Stimulated activated naive B cell treated with anti-CD40 and anti-IgM and Interleukin-4, amounts not matched to agents 10 μg/mL and 1 μg/mL and 100 μg/mL, for 72 hours (primary cell): ENCODE data around the gene SRCAP.
"Not testable (repeated sequence)": the region's sequence is repeated elsewhere in the genome, so short reads cannot be mapped to it uniquely, and the experiment has no call there.

Experiments
- ATAC-seq, 2 donors: fragments of 150-1000 bp; cut with Tn5 transposase; replicated peaks; 2 replicates each; pipeline ENCODE4 v1.10.0; 2021; ENCODE audit warnings: moderate library complexity in 1 of 2
- DNase-seq: peaks from one replicate; pipeline ENCODE4 v3.0.0; 2021
- H3K27ac Mint-ChIP-seq: one replicate; pipeline ENCODE4 v1.8.0; 2022; ENCODE audit warnings: mild to moderate bottlenecking, mixed read lengths
- H3K27me3 Mint-ChIP-seq, 2 donors: one replicate each; pipeline ENCODE4 v1.8.0; 2022; ENCODE audit warnings: mixed read lengths in 2 of 2
- H3K36me3 Mint-ChIP-seq, 2 donors: one replicate each; pipeline ENCODE4 v1.8.0; 2022; ENCODE audit warnings: mixed read lengths in 2 of 2, mild to moderate bottlenecking in 1 of 2
- H3K4me1 Mint-ChIP-seq, 2 donors: one replicate each; pipeline ENCODE4 v1.8.0; 2022; ENCODE audit warnings: mixed read lengths in 2 of 2, mild to moderate bottlenecking in 1 of 2
- H3K4me3 Mint-ChIP-seq, 2 donors: one replicate each; pipeline ENCODE4 v1.8.0; 2022; ENCODE audit warnings: mild to moderate bottlenecking in 2 of 2, mixed read lengths in 2 of 2, moderate library complexity in 1 of 2
- H3K9me3 Mint-ChIP-seq, 2 donors: one replicate each; pipeline ENCODE4 v1.8.0; 2022; ENCODE audit warnings: mixed read lengths in 2 of 2, mild to moderate bottlenecking in 1 of 2

SRCAP gene

DNA sequence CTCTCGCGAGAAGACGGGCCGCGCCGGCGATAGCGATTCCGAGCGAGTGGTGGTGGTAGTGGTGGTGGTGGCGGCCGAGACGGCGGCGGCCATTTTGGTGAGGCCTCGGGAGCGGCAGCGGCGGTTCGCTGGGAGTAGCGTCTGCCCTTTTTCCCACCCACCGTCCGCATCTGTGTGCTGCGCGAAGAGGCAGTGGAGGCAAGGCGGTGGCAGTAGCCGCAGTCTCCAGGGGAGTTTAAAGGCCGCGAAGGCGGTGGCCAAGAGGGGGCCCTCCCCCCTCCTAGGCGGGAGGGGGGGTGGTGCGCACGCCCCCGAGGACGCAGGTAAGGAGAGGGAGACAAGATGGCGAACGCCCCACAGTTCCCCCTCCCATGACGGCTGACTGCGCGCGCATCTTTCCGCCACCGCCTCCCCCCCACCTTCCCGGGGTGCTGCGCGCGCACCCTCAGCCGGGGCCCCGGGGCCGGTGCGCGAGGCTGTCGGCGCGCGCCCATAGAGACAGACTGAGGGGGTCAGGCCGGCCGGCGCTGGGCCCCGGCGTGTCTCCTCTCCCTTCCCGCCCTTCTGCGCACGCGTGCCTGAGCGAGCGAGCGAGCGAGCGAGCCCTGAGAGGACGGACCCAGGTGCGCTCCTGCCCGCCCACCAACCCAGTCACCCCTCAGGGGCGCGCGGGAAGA lies 694 bp upstream of the SRCAP start:
- Mint-ChIP-seq H3K36me3 (peaks cover 15 to 30% of the 10 kb centered on the region in 2 donors), H3K9me3 (no peaks in the 10 kb centered on the region), H3K4me1 (peaks cover 27 to 44% of the 10 kb centered on the region in 2 donors), H3K27me3 (no peaks in the 10 kb centered on the region), H3K27ac (peak overlapping the region; percentile 100), H3K4me3 (peak overlapping the region; percentile 95 to 98)
- DNase-seq (peak; percentile 98), ATAC-seq (peak; percentile 70 to 77)

- ATAC-seq (no peak), DNase-seq (no peak)
- Mint-ChIP-seq H3K36me3 (peaks cover 15 to 35% of the 10 kb centered on the region in 2 donors), H3K4me3 (peak overlapping the region; percentile 95 to 98), H3K4me1 (peaks cover 22 to 36% of the 10 kb centered on the region in 2 donors), H3K27ac (peak overlapping the region; percentile 100), H3K27me3 (no peaks in the 10 kb centered on the region), H3K9me3 (no peaks in the 10 kb centered on the region)
Measured at GRCh38 chr16:30699615-30700099, 686 bp downstream of the SRCAP start.

DNA sequence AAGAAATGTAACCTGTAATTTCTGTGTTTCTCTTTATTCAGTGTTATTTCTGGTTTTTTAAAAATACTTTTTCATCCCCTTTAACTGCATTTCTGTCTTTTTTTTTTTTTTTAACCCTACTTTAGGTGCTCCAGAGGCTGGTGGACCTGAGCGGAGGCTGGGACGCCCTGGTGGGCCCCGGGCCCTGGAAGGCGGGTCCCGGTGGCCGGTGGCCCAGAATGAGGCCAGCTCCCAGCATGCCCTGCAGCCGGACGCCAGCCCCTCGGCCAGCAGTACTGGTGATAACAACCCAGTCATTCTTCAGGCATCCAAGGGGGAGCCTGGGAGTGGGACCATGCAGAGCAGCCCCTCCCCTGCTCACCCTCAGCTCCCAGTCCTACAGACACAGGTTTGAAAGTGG lies 1.5 kb downstream of the SRCAP start:
- H3K9me3 Mint-ChIP-seq: no peaks in the 10 kb centered on the region
- ATAC-seq (no peak), DNase-seq (no peak)
- peaks cover 15 to 35% of the 10 kb centered on the region in 2 donors for H3K36me3 Mint-ChIP-seq
- peak overlapping the region in 1 of 2 donors; percentile 43 for H3K4me3 Mint-ChIP-seq
- H3K27ac Mint-ChIP-seq: peak overlapping the region; percentile 76
- no peaks in the 10 kb centered on the region for H3K27me3 Mint-ChIP-seq
- peaks cover 20 to 36% of the 10 kb centered on the region in 2 donors for H3K4me1 Mint-ChIP-seq

DNA sequence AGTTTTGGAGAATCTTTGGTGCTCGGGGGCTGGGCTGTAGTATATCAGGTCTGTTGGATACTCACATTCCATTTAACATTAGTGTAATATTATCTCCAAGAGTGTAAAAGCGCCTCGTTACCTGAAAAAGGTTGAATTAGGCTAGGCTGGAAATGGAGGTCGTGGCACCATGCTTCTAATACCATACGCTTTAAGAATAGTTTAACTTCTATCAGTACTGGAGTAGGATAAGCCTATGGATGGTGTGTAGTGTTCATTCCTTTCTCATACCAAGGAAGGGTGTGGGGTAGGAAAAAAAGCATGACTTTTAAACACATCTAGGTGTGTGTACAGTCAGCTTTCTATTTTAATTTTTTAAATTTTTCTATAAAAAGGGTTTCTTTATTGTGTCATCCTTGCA lies 2.0 kb downstream of the SRCAP start:
- no peak for ATAC-seq
- Mint-ChIP-seq H3K9me3 (no peaks in the 10 kb centered on the region), H3K27ac (peak overlapping the region; percentile 76), H3K36me3 (peaks cover 18 to 38% of the 10 kb centered on the region in 2 donors), H3K4me1 (peaks cover 20 to 36% of the 10 kb centered on the region in 2 donors), H3K27me3 (no peaks in the 10 kb centered on the region), H3K4me3 (no peak overlapping the region)
- no peak for DNase-seq

- H3K36me3 Mint-ChIP-seq: peaks cover 32 to 50% of the 10 kb centered on the region in 2 donors
- peaks cover 12 to 25% of the 10 kb centered on the region in 2 donors for H3K4me1 Mint-ChIP-seq
- H3K9me3 Mint-ChIP-seq, DNase-seq, ATAC-seq, H3K27me3 Mint-ChIP-seq, H3K4me3 Mint-ChIP-seq, H3K27ac Mint-ChIP-seq: not testable (repeated sequence)
Measured at GRCh38 chr16:30703071-30703470, 4.1 kb downstream of the SRCAP start.

- Mint-ChIP-seq H3K36me3 (peaks cover 28 to 48% of the 10 kb centered on the region in 2 donors), H3K27me3 (no peaks in the 10 kb centered on the region), H3K27ac (no peak overlapping the region), H3K4me1 (peaks cover 11 to 21% of the 10 kb centered on the region in 2 donors), H3K9me3 (no peaks in the 10 kb centered on the region), H3K4me3 (no peak overlapping the region)
- DNase-seq (no peak), ATAC-seq (no peak)
Measured at GRCh38 chr16:30703971-30704370, 5.0 kb downstream of the SRCAP start.

GRCh38 chr16:30706046-30706445 lies 7.1 kb downstream of the SRCAP start:
- no peaks in the 10 kb centered on the region for H3K9me3 Mint-ChIP-seq
- ATAC-seq: no peak
- H3K4me1 Mint-ChIP-seq: peaks cover 0 to 4% of the 10 kb centered on the region in 2 donors
- no peaks in the 10 kb centered on the region for H3K27me3 Mint-ChIP-seq
- no peak for DNase-seq
- H3K4me3 Mint-ChIP-seq: no peak overlapping the region
- no peak overlapping the region for H3K27ac Mint-ChIP-seq
- peaks cover 44 to 52% of the 10 kb centered on the region in 2 donors for H3K36me3 Mint-ChIP-seq

DNA sequence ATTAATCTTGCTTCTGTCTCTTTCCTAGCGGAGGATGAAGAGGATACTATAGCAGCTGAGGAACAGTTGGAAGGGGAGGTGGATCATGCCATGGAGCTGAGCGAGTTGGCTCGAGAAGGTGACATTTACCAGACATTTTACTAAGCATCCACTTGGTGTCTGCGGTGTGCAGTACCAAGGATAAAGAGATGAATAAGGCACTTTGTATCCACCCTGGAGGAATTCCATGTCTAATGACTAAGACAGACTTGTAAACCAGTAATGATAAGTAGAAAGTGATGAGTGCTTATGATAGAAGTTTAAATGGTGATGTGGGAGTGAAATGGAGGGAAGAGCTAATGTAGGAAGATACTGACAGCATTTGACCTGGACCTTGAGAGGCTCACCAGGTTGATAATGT lies 12.0 kb downstream of the SRCAP start:
- peaks cover 68 to 75% of the 10 kb centered on the region in 2 donors for H3K36me3 Mint-ChIP-seq
- H3K27ac Mint-ChIP-seq: peak overlapping the region; percentile 52
- H3K4me1 Mint-ChIP-seq: peaks cover 18 to 35% of the 10 kb centered on the region in 2 donors
- H3K27me3 Mint-ChIP-seq: no peaks in the 10 kb centered on the region
- ATAC-seq: no peak
- peaks cover 0 to 4% of the 10 kb centered on the region in 2 donors for H3K9me3 Mint-ChIP-seq
- no peak for DNase-seq
- H3K4me3 Mint-ChIP-seq: no peak overlapping the region

GRCh38 chr16:30711712-30712111 lies 12.7 kb downstream of the SRCAP start:
- Mint-ChIP-seq H3K27ac (no peak overlapping the region), H3K27me3 (no peaks in the 10 kb centered on the region), H3K36me3 (peaks cover 73 to 79% of the 10 kb centered on the region in 2 donors), H3K4me3 (no peak overlapping the region), H3K9me3 (peaks cover 0 to 4% of the 10 kb centered on the region in 2 donors), H3K4me1 (peaks cover 23 to 43% of the 10 kb centered on the region in 2 donors)
- DNase-seq: no peak
- ATAC-seq: no peak

GRCh38 chr16:30715750-30716445 lies 16.9 kb downstream of the SRCAP start:
- Mint-ChIP-seq H3K36me3 (peaks cover 65 to 66% of the 10 kb centered on the region in 2 donors), H3K27ac (peak overlapping the region; percentile 81), H3K4me3 (peak overlapping the region; percentile 36 to 73), H3K27me3 (no peaks in the 10 kb centered on the region), H3K4me1 (peaks cover 29 to 54% of the 10 kb centered on the region in 2 donors), H3K9me3 (peaks cover 0 to 4% of the 10 kb centered on the region in 2 donors)
- DNase-seq: peak; percentile 50
- peak; percentile 100 for ATAC-seq

GRCh38 chr16:30720086-30720485 lies 21.1 kb downstream of the SRCAP start:
- H3K9me3 Mint-ChIP-seq: no peaks in the 10 kb centered on the region
- H3K27ac Mint-ChIP-seq: no peak overlapping the region
- ATAC-seq (no peak), DNase-seq (no peak)
- peaks cover 69 to 75% of the 10 kb centered on the region in 2 donors for H3K36me3 Mint-ChIP-seq
- H3K27me3 Mint-ChIP-seq: no peaks in the 10 kb centered on the region
- peaks cover 33 to 49% of the 10 kb centered on the region in 2 donors for H3K4me1 Mint-ChIP-seq
- no peak overlapping the region for H3K4me3 Mint-ChIP-seq

DNA sequence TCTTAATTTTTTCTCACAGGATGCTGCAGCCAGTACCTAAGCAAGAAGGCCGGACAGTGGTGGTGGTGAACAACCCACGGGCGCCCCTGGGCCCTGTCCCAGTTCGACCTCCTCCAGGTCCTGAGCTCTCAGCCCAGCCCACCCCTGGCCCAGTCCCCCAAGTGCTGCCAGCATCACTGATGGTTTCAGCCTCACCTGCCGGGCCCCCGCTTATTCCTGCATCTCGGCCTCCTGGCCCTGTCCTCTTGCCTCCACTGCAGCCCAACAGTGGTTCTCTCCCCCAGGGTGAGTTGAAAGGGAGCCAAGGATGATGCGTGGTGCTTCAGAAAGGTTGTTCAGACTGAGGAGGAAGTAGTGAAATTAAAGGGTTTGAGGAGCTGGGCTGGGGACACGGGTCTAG lies 21.7 kb downstream of the SRCAP start:
- Mint-ChIP-seq H3K4me1 (peaks cover 34 to 49% of the 10 kb centered on the region in 2 donors), H3K4me3 (no peak overlapping the region), H3K9me3 (no peaks in the 10 kb centered on the region), H3K27ac (peak overlapping the region; percentile 38), H3K36me3 (peaks cover 68 to 76% of the 10 kb centered on the region in 2 donors), H3K27me3 (no peaks in the 10 kb centered on the region)
- DNase-seq (no peak), ATAC-seq (no peak)

DNA sequence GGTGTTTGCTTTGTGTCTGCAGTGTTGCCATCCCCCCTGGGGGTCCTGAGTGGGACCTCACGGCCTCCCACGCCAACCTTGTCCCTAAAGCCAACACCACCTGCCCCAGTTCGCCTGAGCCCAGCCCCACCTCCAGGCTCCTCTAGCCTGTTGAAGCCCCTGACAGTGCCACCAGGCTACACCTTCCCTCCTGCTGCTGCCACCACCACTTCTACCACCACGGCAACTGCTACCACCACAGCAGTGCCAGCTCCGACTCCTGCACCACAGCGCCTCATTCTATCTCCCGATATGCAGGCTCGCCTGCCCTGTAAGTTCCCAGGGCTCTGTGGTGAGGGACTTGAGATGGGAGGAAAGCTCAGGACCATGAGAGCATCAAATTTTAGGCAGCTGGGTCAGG lies 22.2 kb downstream of the SRCAP start:
- H3K9me3 Mint-ChIP-seq: no peaks in the 10 kb centered on the region
- H3K27ac Mint-ChIP-seq: peak overlapping the region; percentile 63
- H3K36me3 Mint-ChIP-seq: peaks cover 63 to 76% of the 10 kb centered on the region in 2 donors
- peaks cover 29 to 48% of the 10 kb centered on the region in 2 donors for H3K4me1 Mint-ChIP-seq
- DNase-seq (no peak), ATAC-seq (no peak)
- no peaks in the 10 kb centered on the region for H3K27me3 Mint-ChIP-seq
- no peak overlapping the region for H3K4me3 Mint-ChIP-seq

- Mint-ChIP-seq H3K27ac (peak overlapping the region; percentile 63), H3K36me3 (peaks cover 59 to 72% of the 10 kb centered on the region in 2 donors), H3K9me3 (no peaks in the 10 kb centered on the region), H3K27me3 (no peaks in the 10 kb centered on the region), H3K4me3 (no peak overlapping the region), H3K4me1 (peaks cover 26 to 45% of the 10 kb centered on the region in 2 donors)
- DNase-seq (no peak), ATAC-seq (no peak)
Measured at GRCh38 chr16:30721606-30722005, 22.6 kb downstream of the SRCAP start.
